Activated CD8-positive, alpha-beta memory T cell treated with anti-CD3 and anti-CD28 coated beads for 36 hours (primary cell): ENCODE data around the gene TLCD2. TPM values are rescaled to one million over a fixed set of nuclear protein-coding genes. Genes with fewer than 3 reads are reported as not detected.

Source experiments
- CTCF ChIA-PET: fragments of 350-600 bp; sonication (Branson Sonifier 250); formaldehyde crosslinking; loops from one replicate; lab custom pipeline; 2021; ENCODE audit warnings: antibody characterized with exemption; lab: Charles Lee
- POLR2A ChIA-PET: fragments of 350-600 bp; sonication (Branson Sonifier 250); formaldehyde crosslinking; loops from one replicate; lab custom pipeline; 2021; ENCODE audit warnings: antibody characterized with exemption; lab: Charles Lee
- total RNA-seq, 2 experiments: library from RNA; stranded (reverse); gene quantifications; one replicate each; pipeline ENCODE4 v1.2.3, GENCODE V29; 2021

Gene TLCD2
- total RNA-seq, 2 experiments from 2014 or later, result 0.08 to 0.21 TPM

DNA sequence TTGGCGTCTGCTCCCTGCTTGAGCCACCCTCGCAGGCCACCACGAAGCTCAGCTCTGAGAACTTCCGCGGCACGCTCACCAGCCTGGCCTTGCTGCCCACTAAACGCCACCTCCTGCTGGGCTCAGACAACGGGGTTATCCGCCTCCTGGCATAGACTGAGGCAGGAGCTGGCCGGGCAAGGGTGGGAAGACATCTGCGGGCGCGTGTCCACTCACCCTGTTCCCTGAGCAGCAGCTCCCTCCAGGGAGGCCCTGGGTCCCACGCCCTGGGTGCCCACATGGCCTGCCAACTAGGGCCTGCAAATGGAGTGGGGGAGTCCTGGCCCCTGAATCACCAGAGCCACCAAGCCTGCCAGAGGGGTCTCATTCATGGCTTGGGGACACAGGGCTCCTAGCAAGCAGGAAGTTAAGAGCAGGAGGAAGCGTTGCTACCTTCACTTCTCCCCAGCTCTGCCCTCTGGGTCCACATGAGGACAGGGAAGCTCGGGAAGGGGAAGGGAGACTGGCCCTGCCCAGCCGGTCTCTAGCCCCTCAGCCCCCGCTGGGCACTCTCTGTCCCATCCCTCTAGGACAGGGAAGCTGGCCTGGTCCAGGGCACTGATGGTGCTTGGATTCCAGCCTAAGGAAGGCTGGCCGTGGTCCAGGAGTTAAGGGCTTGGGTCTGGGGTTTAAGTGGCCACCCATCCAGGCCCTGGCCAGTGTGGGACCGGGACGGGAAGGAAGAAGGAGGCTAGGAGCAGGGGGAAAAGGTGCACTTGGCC is 27.5 kb upstream of the TLCD2 start:
- ChIA-PET CTCF (no interaction called here), POLR2A (no interaction called here)

- ChIA-PET POLR2A (interaction anchor here (0.6 kb wide), 1 partner anchor 65 kb away, joined by 8 read pairs; no protein-coding TSS in a partner anchor), CTCF (interaction anchor here (1.2 kb wide), 1 partner anchor 15 kb away, joined by 8 read pairs; no protein-coding TSS in a partner anchor)
Observed at GRCh38 chr17:1736348-1737281, 26.4 kb upstream of the TLCD2 start.

- POLR2A ChIA-PET, result no interaction called here
- CTCF ChIA-PET, result interaction anchor here (1.2 kb wide), 1 partner anchor 15 kb away, joined by 8 read pairs; no protein-coding TSS in a partner anchor
Observed at GRCh38 chr17:1735834-1736347, 25.7 kb upstream of the TLCD2 start.

- ChIA-PET CTCF (no interaction called here), POLR2A (no interaction called here)
Observed at GRCh38 chr17:1735418-1735817, 25.2 kb upstream of the TLCD2 start.

DNA sequence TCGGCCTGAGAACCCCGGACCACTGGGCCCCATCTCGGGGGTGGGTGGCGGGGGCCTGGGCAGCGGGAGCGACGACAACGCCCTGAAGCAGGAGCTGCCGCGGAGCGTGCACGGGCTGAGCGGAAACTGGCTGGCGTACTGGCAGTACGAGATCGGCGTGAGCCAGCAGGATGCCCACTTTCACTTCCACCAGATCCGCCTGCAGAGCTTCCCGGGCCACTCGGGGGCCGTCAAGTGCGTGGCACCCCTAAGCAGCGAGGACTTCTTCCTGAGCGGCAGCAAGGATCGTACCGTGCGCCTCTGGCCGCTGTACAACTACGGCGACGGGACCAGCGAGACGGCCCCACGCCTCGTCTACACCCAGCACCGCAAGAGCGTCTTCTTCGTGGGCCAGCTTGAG is 23.6 kb upstream of the TLCD2 start:
- POLR2A ChIA-PET, result no interaction called here
- CTCF ChIA-PET, result no interaction called here

DNA sequence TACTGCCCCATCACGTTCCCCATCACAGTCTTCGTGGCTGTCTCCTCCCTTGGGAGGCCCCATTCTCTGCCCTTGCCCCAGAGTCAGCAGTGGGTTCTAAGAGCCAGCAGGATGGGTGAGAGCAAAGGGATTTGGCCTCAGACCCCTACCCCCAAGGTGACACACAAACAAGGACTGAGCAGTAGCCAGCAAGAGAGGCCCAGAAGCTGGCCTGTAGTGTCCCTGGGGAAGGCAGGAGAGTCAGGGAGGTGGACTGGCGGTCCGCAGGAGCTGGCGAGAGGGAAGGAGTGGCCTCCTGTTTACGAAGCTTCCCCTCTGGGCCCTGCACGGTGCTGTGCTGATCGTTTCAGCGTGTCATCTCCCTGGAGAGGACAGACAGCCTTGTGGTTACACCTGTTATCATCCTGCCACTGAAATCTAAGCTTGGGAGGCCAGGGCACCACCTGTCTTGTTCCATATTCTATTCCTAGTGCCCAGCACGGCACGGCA is 22.7 kb upstream of the TLCD2 start:
- POLR2A ChIA-PET, result no interaction called here
- CTCF ChIA-PET, result interaction anchor here (2.2 kb wide), 1 partner anchor 12 kb away, joined by 9 read pairs; no protein-coding TSS in a partner anchor

- POLR2A ChIA-PET, result no interaction called here
- CTCF ChIA-PET, result interaction anchor here (0.6 to 2.2 kb wide), 2 partner anchors 9 to 11 kb away, joined by 3 to 9 read pairs; no protein-coding TSS in a partner anchor
Observed at GRCh38 chr17:1732241-1732832, 22.2 kb upstream of the TLCD2 start.

GRCh38 chr17:1731194-1731506 is 21.0 kb upstream of the TLCD2 start:
- ChIA-PET POLR2A (interaction anchor here (0.6 kb wide), 1 partner anchor 92 kb away, joined by 3 read pairs; no protein-coding TSS in a partner anchor), CTCF (interaction anchor here (2.2 kb wide), 1 partner anchor 10 kb away, joined by 9 read pairs; no protein-coding TSS in a partner anchor)

- ChIA-PET POLR2A (interaction anchor here (0.6 kb wide), 1 partner anchor 93 kb away, joined by 3 read pairs; no protein-coding TSS in a partner anchor), CTCF (no interaction called here)
Observed at GRCh38 chr17:1730326-1731193, 20.4 kb upstream of the TLCD2 start.

GRCh38 chr17:1729966-1730325 is 19.8 kb upstream of the TLCD2 start:
- ChIA-PET POLR2A (no interaction called here), CTCF (no interaction called here)

- CTCF ChIA-PET, result interaction anchor here (1.5 kb wide), 1 partner anchor 11 kb away, joined by 4 read pairs; no protein-coding TSS in a partner anchor
Observed at GRCh38 chr17:1727876-1728630, 17.9 kb upstream of the TLCD2 start.

GRCh38 chr17:1727258-1727789 is 17.1 kb upstream of the TLCD2 start:
- CTCF ChIA-PET, result interaction anchor here (1.5 kb wide), 1 partner anchor 11 kb away, joined by 4 read pairs; no protein-coding TSS in a partner anchor
- POLR2A ChIA-PET, result interaction anchor here (0.6 to 0.9 kb wide), 2 partner anchors 11 to 88 kb away, joined by 3 read pairs; no protein-coding TSS in a partner anchor

More at GRCh38 chr17:1727876-1728630, 17.9 kb upstream of the TLCD2 start:
- POLR2A ChIA-PET, result interaction anchor here (0.6 to 0.9 kb wide), 2 partner anchors 12 to 87 kb away, joined by 3 read pairs; no protein-coding TSS in a partner anchor

DNA sequence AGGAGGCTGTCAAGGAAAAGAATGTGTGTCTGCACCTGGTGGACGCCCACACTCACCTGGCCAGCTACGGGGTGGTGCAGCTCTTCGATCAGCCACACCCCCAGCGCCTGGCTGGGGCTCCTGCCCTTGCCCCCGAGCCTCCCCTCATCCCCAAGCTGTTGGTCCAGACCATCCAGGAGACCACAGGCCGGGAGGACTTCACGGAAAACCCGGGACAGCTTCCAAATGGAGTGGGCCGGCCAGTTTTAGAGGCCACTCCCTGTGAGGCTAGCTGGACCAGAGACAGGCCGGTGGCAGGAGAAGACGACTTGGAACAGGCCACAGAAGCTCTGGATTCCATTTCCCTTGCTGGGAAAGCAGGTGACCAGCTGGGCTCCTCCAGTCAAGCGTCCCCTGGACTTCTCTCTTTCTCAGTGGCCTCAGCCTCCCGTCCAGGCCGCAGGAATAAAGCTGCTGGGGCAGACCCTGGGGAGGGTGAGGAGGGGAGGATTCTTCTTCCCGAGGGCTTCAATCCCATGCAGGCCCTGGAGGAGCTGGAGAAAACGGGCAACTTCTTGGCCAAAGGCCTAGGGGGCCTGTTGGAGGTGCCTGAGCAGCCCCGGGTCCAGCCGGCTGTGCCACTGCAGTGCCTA is 16.6 kb upstream of the TLCD2 start:
- ChIA-PET POLR2A (no interaction called here), CTCF (interaction anchor here (1.5 kb wide), 1 partner anchor 10 kb away, joined by 4 read pairs; no protein-coding TSS in a partner anchor)

GRCh38 chr17:1725642-1726511 is 15.7 kb upstream of the TLCD2 start:
- CTCF ChIA-PET, result no interaction called here
- POLR2A ChIA-PET, result interaction anchor here (0.5 to 2.1 kb wide), 2 partner anchors 9 to 64 kb away, joined by 6 to 8 read pairs; no protein-coding TSS in a partner anchor
